ENCODE data around the gene ZCCHC2. TPM values are rescaled to one million over a fixed set of nuclear protein-coding genes. Genes with fewer than 3 reads are reported as not detected.

Gene ZCCHC2
- total and polyA plus RNA-seq, 2 of the 4 experiments (the other 2 are of a cell fraction): 3.2 to 3.6 TPM

DNA sequence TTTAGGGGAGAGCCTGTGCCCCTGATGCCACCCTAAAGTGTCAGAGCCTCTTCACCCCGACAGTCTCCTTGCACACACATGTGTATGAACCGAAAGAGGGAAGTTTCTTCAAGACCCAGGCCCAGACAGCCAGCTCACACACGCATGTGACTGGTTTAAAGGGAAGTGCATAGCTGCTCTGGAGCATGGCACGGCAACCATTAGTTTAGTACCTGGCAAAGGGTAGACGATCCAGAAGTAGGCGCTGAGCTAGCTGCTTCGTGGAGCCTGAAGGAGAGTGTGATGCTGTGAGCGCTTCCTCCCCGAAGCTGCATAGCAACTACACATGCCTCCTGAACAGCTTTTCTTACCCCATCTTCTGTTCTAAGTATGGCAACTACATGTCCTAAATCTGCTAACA, 91.7 kb downstream of the ZCCHC2 start:
- intact Hi-C loops (cut with micrococcal nuclease): no loop called here
- CTCF ChIA-PET: no interaction called here
- Histone ChIP-seq H2AK5ac (ENCODE audit: low read depth, low read length) (no peak overlapping the region), H3K56ac (ENCODE audit: extremely low read depth, insufficient read depth, low read length) (no peak overlapping the region), H2BK120ac (ENCODE audit: low read depth, low read length) (no peak overlapping the region), H3K27ac (ENCODE audit: insufficient read depth, low read length) (no peak overlapping the region), H3K9me1 (ENCODE audit: insufficient read depth, low read length) (no peaks in the 10 kb centered on the region), H3K4me3 (ENCODE audit: insufficient read depth, low read depth, low read length) (no peak overlapping the region), H4K5ac (ENCODE audit: low read depth, low read length) (no peak overlapping the region), H2BK15ac (ENCODE audit: low read depth, low read length) (no peak overlapping the region), H3K23ac (ENCODE audit: low read depth, low read length) (no peak overlapping the region), H3K36me3 (ENCODE audit: control insufficient read depth, insufficient read depth, low read length) (no peaks in the 10 kb centered on the region), H3K4ac (ENCODE audit: low read depth, low read length) (no peak overlapping the region), H3K14ac (replicated peaks; ENCODE audit: low read depth, low read length) (no peak overlapping the region), H3K4me1 (ENCODE audit: control insufficient read depth, insufficient read depth, low read length) (no peaks in the 10 kb centered on the region; the same call in 1 of the 2 replicates), H3K9me3 (ENCODE audit: control insufficient read depth, insufficient read depth, low read length) (no peaks in the 10 kb centered on the region), H3K27me3 (ENCODE audit: control insufficient read depth, insufficient read depth, low read length) (peaks cover 45% of the 10 kb centered on the region), H2AFZ (replicated peaks; ENCODE audit: low read length, poor library complexity) (no peak overlapping the region), H3K4me2 (ENCODE audit: low read depth, low read length) (no peak overlapping the region), H2AK9ac (replicated peaks; ENCODE audit: low read depth, low read length, poor library complexity) (no peak overlapping the region), H4K20me1 (ENCODE audit: insufficient read depth, low read length) (no peaks in the 10 kb centered on the region), H4K8ac (ENCODE audit: low read depth in 2 of 2, low read length in 2 of 2) (no peak overlapping the region), H3K79me1 (ENCODE audit: low read depth in 1 of 2, low read length in 2 of 2) (no peaks in the 10 kb centered on the region), H4K91ac (ENCODE audit: insufficient read depth, low read depth, low read length) (no peak overlapping the region), H2BK20ac (ENCODE audit: low read depth, low read length) (no peak overlapping the region), H3K18ac (ENCODE audit: low read depth, low read length) (no peak overlapping the region), H2BK5ac (ENCODE audit: low read depth, low read length, poor library complexity, severe bottlenecking) (no peak overlapping the region), H3K9ac (ENCODE audit: low read depth, low read length) (no peak overlapping the region)
- TF ChIP-seq MAFK (IDR thresholded peaks at IDR 0.05; ENCODE audit: low read depth, low read length): no peak
- TF ChIP-seq RCOR1 (IDR thresholded peaks at IDR 0.05; ENCODE audit: insufficient replicate concordance, low read length): no peak
- TF ChIP-seq BHLHE40 (IDR thresholded peaks at IDR 0.05; ENCODE audit: low read depth, low read length): no peak
- TF ChIP-seq, protein P1, sequence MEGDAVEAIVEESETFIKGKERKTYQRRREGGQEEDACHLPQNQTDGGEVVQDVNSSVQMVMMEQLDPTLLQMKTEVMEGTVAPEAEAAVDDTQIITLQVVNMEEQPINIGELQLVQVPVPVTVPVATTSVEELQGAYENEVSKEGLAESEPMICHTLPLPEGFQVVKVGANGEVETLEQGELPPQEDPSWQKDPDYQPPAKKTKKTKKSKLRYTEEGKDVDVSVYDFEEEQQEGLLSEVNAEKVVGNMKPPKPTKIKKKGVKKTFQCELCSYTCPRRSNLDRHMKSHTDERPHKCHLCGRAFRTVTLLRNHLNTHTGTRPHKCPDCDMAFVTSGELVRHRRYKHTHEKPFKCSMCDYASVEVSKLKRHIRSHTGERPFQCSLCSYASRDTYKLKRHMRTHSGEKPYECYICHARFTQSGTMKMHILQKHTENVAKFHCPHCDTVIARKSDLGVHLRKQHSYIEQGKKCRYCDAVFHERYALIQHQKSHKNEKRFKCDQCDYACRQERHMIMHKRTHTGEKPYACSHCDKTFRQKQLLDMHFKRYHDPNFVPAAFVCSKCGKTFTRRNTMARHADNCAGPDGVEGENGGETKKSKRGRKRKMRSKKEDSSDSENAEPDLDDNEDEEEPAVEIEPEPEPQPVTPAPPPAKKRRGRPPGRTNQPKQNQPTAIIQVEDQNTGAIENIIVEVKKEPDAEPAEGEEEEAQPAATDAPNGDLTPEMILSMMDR (conservative IDR thresholded peaks at IDR 0.05; ENCODE audit: low read depth, low read length): no peak
- TF ChIP-seq POLR2A (IDR thresholded peaks at IDR 0.05; ENCODE audit: low read depth, low read length): no peak
- TF ChIP-seq FOS (IDR thresholded peaks at IDR 0.05; ENCODE audit: low read depth, low read length): no peak
- 80% methylated on average over 1 of the region's 9 CpGs; no CpG with 5 or more reads in 1 of the 2 experiments for WGBS, 2 experiments (ENCODE audit: extremely low coverage in 2 of 2, insufficient read length in 1 of 2)
- no TSS peak for BruUV-seq (replicated peaks)
- no peak for ATAC-seq (ENCODE audit: low read depth)
- no peak for DNase-seq
- dilution Hi-C loops (cut with HindIII; ENCODE audit: low sequenced_read_pairs, unreplicated experiment): no loop called here
- in situ Hi-C loops (cut with MboI; ENCODE audit: low sequenced_read_pairs): no loop called here
- POLR2A ChIA-PET (ENCODE audit: unreplicated experiment): no interaction called here

Data from IMR-90 (cell line).